Uterus (tissue), 4 donors: ENCODE data around the gene ZNF429. TPM values are rescaled to one million over a fixed set of nuclear protein-coding genes. Genes with fewer than 3 reads are reported as not detected.
"Not testable (repeated sequence)": the region's sequence is repeated elsewhere in the genome, so short reads cannot be mapped to it uniquely, and the experiment has no call there.

Experiments used
- DNase-seq, 2 donors: peaks; one replicate each; pipeline ENCODE4 v3.0.0-alpha.2; 2019 to 2020
- H3K27ac ChIP-seq, 2 donors: fragments of 200-600 bp; sonication (generic); 1 replicate in 1 of 2; 2 replicates in 1 of 2; pipeline ENCODE4 v1.5.1; 2016 to 2018
- H3K27me3 ChIP-seq, 2 donors: fragments of 200-600 bp; sonication (generic); one replicate each; pipeline ENCODE4 v1.5.1; 2018 to 2019; ENCODE audit warnings: control low read depth in 1 of 2
- H3K36me3 ChIP-seq, 2 donors: fragments of 200-600 bp; sonication (generic); one replicate each; pipeline ENCODE4 v1.5.1; 2019; ENCODE audit warnings: control low read depth in 1 of 2
- H3K4me1 ChIP-seq, 2 donors: fragments of 200-600 bp; sonication (generic); one replicate each; pipeline ENCODE4 v1.5.1; 2018 to 2019; ENCODE audit warnings: control low read depth in 1 of 2
- H3K4me3 ChIP-seq, 2 donors: fragments of 200-600 bp; sonication (generic); 1 replicate in 1 of 2; 2 replicates in 1 of 2; pipeline ENCODE4 v1.5.1; 2018 to 2019; ENCODE audit warnings: mild to moderate bottlenecking in 1 of 2
- H3K9me3 ChIP-seq, 2 donors: fragments of 200-600 bp; sonication (generic); one replicate each; pipeline ENCODE4 v1.5.1; 2019; ENCODE audit warnings: control low read depth in 1 of 2
- CTCF ChIP-seq, 4 experiments: fragments of 200-600 bp in 2 of 4; fragments of 450-650 bp in 2 of 4; sonication (generic) in 2 of 4; IDR thresholded peaks; one replicate each; pipeline ENCODE4 v1.5.1; 2016 to 2019; ENCODE audit warnings: antibody characterized with exemption in 4 of 4, mild to moderate bottlenecking in 2 of 4, moderate library complexity in 1 of 4
- POLR2A ChIP-seq, 2 donors: fragments of 450-650 bp; IDR thresholded peaks; one replicate each; pipeline ENCODE4 v1.6.1; 2016; ENCODE audit warnings: antibody characterized with exemption in 2 of 2, mild to moderate bottlenecking in 1 of 2, moderate library complexity in 1 of 2
- intact Hi-C: fragments of 100-400 bp; cut with DNase I; formaldehyde crosslinking; loops from one replicate; pipeline ENCODE4 v1.15.1; 2023; ENCODE audit warnings: low total_unique reads
- total RNA-seq, 4 donors: library from RNA; depleted of rRNA in 3 of 4; stranded (reverse); fragments of >200 nt in 3 of 4; gene quantifications; one replicate each; pipeline versions ENCODE4 v1.1.0 to v1.2.4, GENCODE V29; 2014 to 2023
- donor health status: DM: yes; HTN: yes; CAD: no.

ZNF429 gene
- total RNA-seq, 4 donors from 2014 or later: 3.3 to 17.0 (median 15.9) TPM

- Histone ChIP-seq H3K4me3 (no peak overlapping the region), H3K9me3 (no peaks in the 10 kb centered on the region), H3K27ac (no peak overlapping the region), H3K4me1 (no peaks in the 10 kb centered on the region), H3K27me3 (no peaks in the 10 kb centered on the region), H3K36me3 (no peaks in the 10 kb centered on the region)
- TF ChIP-seq CTCF (IDR thresholded peaks at IDR 0.05) (no peak), POLR2A (IDR thresholded peaks at IDR 0.05) (no peak)
- DNase-seq: no peak
- intact Hi-C loops: no loop called here
Measured at GRCh38 chr19:21468791-21469190, 36.6 kb upstream of the ZNF429 start.

- no peak for DNase-seq
- Histone ChIP-seq H3K9me3 (no peaks in the 10 kb centered on the region), H3K4me3 (no peak overlapping the region), H3K36me3 (no peaks in the 10 kb centered on the region), H3K27ac (no peak overlapping the region), H3K27me3 (no peaks in the 10 kb centered on the region), H3K4me1 (no peaks in the 10 kb centered on the region)
- no peak for TF ChIP-seq POLR2A (IDR thresholded peaks at IDR 0.05)
- no peak for TF ChIP-seq CTCF (IDR thresholded peaks at IDR 0.05)
- intact Hi-C loops: no loop called here
Measured at GRCh38 chr19:21472507-21472906, 32.9 kb upstream of the ZNF429 start.

DNA sequence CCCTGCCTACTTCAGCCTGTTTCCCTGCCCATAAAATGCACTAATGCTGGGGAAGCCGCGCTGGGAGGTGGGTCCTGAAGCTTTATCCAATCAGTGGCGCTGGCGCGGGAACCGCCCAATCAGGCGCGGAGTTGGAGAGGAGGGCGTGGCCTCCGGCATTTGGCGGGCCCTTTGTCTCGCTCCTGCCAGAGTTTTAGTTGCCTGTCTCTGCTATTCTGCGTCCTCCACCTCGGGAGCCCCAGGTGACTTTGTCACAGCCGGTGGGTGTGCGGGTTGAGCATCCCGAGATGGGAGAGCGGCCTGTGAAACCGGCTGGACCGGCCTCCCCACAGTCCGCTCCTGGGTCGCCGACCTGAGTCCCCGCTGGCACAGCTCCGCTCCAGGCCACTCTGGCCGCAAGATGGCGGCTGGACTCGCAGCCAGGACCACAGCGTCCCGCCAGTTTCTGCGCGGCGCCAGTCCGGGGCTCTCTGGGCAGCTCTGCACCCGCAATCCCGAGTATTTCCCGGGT lies 30.7 kb upstream of the ZNF429 start:
- peak; percentile 63 to 78 for DNase-seq
- TF ChIP-seq CTCF (IDR thresholded peaks at IDR 0.05): peak in 1 of 4 experiments; percentile 14
- no peak for TF ChIP-seq POLR2A (IDR thresholded peaks at IDR 0.05)
- no peak overlapping the region for H3K27ac ChIP-seq
- H3K36me3 ChIP-seq: no peaks in the 10 kb centered on the region
- H3K4me3 ChIP-seq: peak overlapping the region; percentile 25 to 42
- H3K4me1 ChIP-seq: no peaks in the 10 kb centered on the region
- H3K9me3 ChIP-seq: no peaks in the 10 kb centered on the region
- no peaks in the 10 kb centered on the region for H3K27me3 ChIP-seq
- intact Hi-C loops: no loop called here

DNA sequence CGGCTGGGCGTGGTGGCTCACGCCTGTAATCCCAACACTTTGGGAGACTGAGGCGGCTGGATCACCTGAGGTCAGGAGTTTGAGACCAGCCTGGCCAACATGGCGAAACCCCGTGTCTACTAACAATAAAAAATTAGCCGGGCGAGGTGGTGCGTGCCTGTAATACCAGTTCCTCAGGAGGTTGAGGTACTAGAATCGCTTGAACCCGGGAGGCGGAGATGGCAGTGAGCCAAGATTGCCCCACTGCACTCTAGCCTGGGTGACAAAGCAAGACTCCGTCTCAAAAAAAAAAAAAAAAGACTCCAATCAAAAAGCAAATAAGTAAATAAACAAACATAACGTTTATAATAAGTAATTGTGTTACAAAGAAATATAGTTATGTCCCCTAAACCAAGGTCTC lies 23.0 kb upstream of the ZNF429 start:
- H3K36me3 ChIP-seq, H3K4me1 ChIP-seq, intact Hi-C loops, H3K27me3 ChIP-seq, H3K4me3 ChIP-seq, H3K9me3 ChIP-seq, DNase-seq: not testable (repeated sequence)
- H3K27ac ChIP-seq: peak overlapping the region in 1 of 2 donors; percentile 28

DNA sequence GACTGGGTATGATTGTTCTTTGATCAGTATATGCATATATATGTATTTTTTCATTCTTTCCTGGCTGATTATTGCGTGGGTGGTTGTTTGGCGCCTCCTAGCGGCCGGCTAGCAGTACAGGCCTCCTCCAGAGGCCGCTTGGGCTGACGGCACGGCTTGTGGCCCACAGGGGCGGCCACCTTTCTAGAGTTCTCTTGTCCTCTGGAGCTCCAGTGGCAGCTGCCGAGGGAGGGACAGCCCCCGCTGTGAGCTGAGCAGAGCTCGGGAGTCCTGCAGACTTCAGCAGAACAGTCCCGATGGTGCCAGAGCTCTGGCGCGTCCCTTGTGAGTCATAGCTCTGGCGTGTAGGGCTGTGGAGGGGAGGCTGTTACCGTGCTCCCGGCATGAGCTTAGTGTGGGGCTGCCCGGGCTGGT lies 22.5 kb upstream of the ZNF429 start:
- no peak for TF ChIP-seq POLR2A (IDR thresholded peaks at IDR 0.05)
- peak; percentile 65 to 82 (median 74) for TF ChIP-seq CTCF (IDR thresholded peaks at IDR 0.05)

More for the DNA sequence above, 22.5 kb upstream of the ZNF429 start:
- H3K4me3 ChIP-seq: no peak overlapping the region
- H3K27me3 ChIP-seq: no peaks in the 10 kb centered on the region
- H3K9me3 ChIP-seq: no peaks in the 10 kb centered on the region
- H3K4me1 ChIP-seq: no peaks in the 10 kb centered on the region
- DNase-seq: peak; percentile 62 to 64
- H3K27ac ChIP-seq: peak overlapping the region; percentile 28 to 50
- H3K36me3 ChIP-seq: no peaks in the 10 kb centered on the region
- intact Hi-C loops: no loop called here
